Endothelial cell of umbilical vein (primary cell): ENCODE results near the gene FOXD4L1. TPM values are rescaled to one million over a fixed set of nuclear protein-coding genes. Genes with fewer than 3 reads are reported as not detected.
A peak's percentile ranks its signal among the peaks of the same experiment; 100 is the strongest.
"Not testable (repeated sequence)": the region's sequence is repeated elsewhere in the genome, so short reads cannot be mapped to it uniquely, and the experiment has no call there.

Experiments
- BruUV-seq: library from RNA; stranded (reverse); fragments of 400-500 nt; replicated peaks from 2 replicates; lab custom pipeline; 2021; lab: Mats Ljungman, UMichigan
- CTCF ChIA-PET: fragments of 300-600, 350-600 bp; sonication (Branson Sonifier 250); formaldehyde crosslinking; loops from one replicate; lab custom pipeline; 2021; ENCODE audit warnings: antibody characterized with exemption, inconsistent platforms; lab: Charles Lee
- POLR2A ChIA-PET: fragments of 300-600, 350-600 bp; sonication (Branson Sonifier 250); formaldehyde crosslinking; loops from one replicate; lab custom pipeline; 2021; ENCODE audit warnings: antibody characterized with exemption, inconsistent platforms; lab: Charles Lee
- DNase-seq: peaks from one replicate; pipeline ENCODE4 v3.0.0-alpha.2; 2011; ENCODE audit warnings: low read depth, low spot score
- FAIRE-seq: peaks from 2 replicates; lab custom pipeline; 2011; peaks lifted over from hg19 to GRCh38; lab: Jason Lieb, UNC
- H2AFZ ChIP-seq: 2 replicates; pipeline ENCODE4 v1.6.0; 2012; ENCODE audit warnings: low read depth, low read length, control low read depth, inconsistent platforms
- H3K27ac ChIP-seq: 2 replicates; pipeline ENCODE4 v1.5.1; 2011; ENCODE audit warnings: low read depth, mild to moderate bottlenecking, control low read depth, low read length, moderate library complexity; ENCODE audit not compliant: insufficient read depth
- H3K27me3 ChIP-seq, 2 experiments: 2 replicates each; pipeline versions ENCODE4 v1.6.0 to v1.6.1; 2011; ENCODE audit warnings: low read length in 2 of 2, mixed read lengths in 1 of 2; ENCODE audit not compliant: control insufficient read depth in 2 of 2, insufficient read depth in 2 of 2
- H3K36me3 ChIP-seq, 2 experiments: 2 replicates in 1 of 2; 3 replicates in 1 of 2; pipeline ENCODE4 v1.5.1; 2011; ENCODE audit warnings: low read length in 2 of 2, mild to moderate bottlenecking in 1 of 2, moderate library complexity in 1 of 2; ENCODE audit not compliant: control insufficient read depth in 2 of 2, insufficient read depth in 2 of 2; ENCODE audit errors: extremely low read depth in 1 of 2
- H3K4me1 ChIP-seq: 3 replicates; pipeline ENCODE4 v1.5.1; 2011; ENCODE audit warnings: mild to moderate bottlenecking, low read length; ENCODE audit not compliant: control insufficient read depth, insufficient read depth; ENCODE audit errors: extremely low read depth
- H3K4me2 ChIP-seq: 2 replicates; pipeline ENCODE4 v1.6.1; 2011; ENCODE audit warnings: low read length, control low read depth, mixed read lengths; ENCODE audit not compliant: insufficient read depth
- H3K4me3 ChIP-seq, 3 experiments: fragments of 200-600 bp in 1 of 3; sonication (generic), shearing (Covaris generic) in 1 of 3; replicated peaks in 1 of 3; 2 replicates each; pipeline ENCODE4 v1.5.1; 2011 to 2016; ENCODE audit warnings: control low read depth in 3 of 3, low read length in 3 of 3, mild to moderate bottlenecking in 2 of 3, inconsistent platforms in 1 of 3, low read depth in 1 of 3, moderate library complexity in 1 of 3; ENCODE audit not compliant: insufficient read depth in 1 of 3
- H3K79me2 ChIP-seq: 2 replicates; pipeline ENCODE4 v1.6.0; 2012; ENCODE audit warnings: low read length, inconsistent platforms; ENCODE audit not compliant: control insufficient read depth, insufficient read depth
- H3K9ac ChIP-seq: replicated peaks from 2 replicates; pipeline ENCODE3; 2011; ENCODE audit warnings: low read length, control low read depth; ENCODE audit not compliant: insufficient read depth; ENCODE audit errors: extremely low read depth
- H3K9me1 ChIP-seq: replicated peaks from 3 replicates; pipeline ENCODE4 v1.6.0; 2011; ENCODE audit warnings: mild to moderate bottlenecking, low read length; ENCODE audit not compliant: control insufficient read depth, insufficient read depth; ENCODE audit errors: extremely low read depth
- H3K9me3 ChIP-seq: replicated peaks from 2 replicates; pipeline ENCODE4 v1.5.1; 2012; ENCODE audit warnings: low read length, inconsistent platforms; ENCODE audit not compliant: control insufficient read depth, insufficient read depth
- H4K20me1 ChIP-seq: replicated peaks from 2 replicates; pipeline ENCODE3; 2011; ENCODE audit warnings: mild to moderate bottlenecking, low read length; ENCODE audit not compliant: control insufficient read depth, insufficient read depth; ENCODE audit errors: extremely low read depth
- EZH2 ChIP-seq: IDR thresholded peaks from 2 replicates; pipeline ENCODE4 v1.6.1; 2012; ENCODE audit warnings: borderline replicate concordance, low read depth, mild to moderate bottlenecking, moderate library complexity, low read length, inconsistent platforms; ENCODE audit not compliant: severe bottlenecking
- dilution Hi-C: fragments of 300-500 bp; cut with MboI; formaldehyde crosslinking; loops from one replicate; pipeline ENCODE4 v1.15.0; 2019; ENCODE audit warnings: low sequenced_read_pairs; ENCODE audit not compliant: extremely low pct_ligation_motif_present
- intact Hi-C: fragments of 100-400 bp; cut with micrococcal nuclease; formaldehyde crosslinking; loops from one replicate; pipeline ENCODE4 v1.10.0; 2022
- polyA plus RNA-seq, 4 experiments: library from polyadenylated mRNA; depleted of rRNA in 3 of 4; stranded (reverse) in 3 of 4; unstranded in 1 of 4; fragments of >200 nt; gene quantifications; 2 replicates each; pipeline versions ENCODE4 v1.2.1 to v1.2.3, GENCODE V29; 2011 to 2012; ENCODE audit warnings: missing spikeins in 1 of 4
- total RNA-seq: library from RNA; stranded (reverse); gene quantifications from 2 replicates; pipeline ENCODE4 v1.2.3, GENCODE V29; 2021

FOXD4L1 gene
- total and polyA plus RNA-seq, 2 donors (not counting 3 experiments of a cell fraction or from before 2014, with no cell fraction given), result 0.04 TPM; not detected in 1

GRCh38 chr2:113500723-113501038 lies 2.2 kb downstream of the FOXD4L1 start:
- H3K9me1 ChIP-seq, H3K9me3 ChIP-seq, dilution Hi-C loops, H3K4me2 ChIP-seq, H3K27ac ChIP-seq, BruUV-seq, DNase-seq, H3K4me1 ChIP-seq, intact Hi-C loops, H3K36me3 ChIP-seq, H3K79me2 ChIP-seq, FAIRE-seq, H3K9ac ChIP-seq, CTCF ChIA-PET, H3K4me3 ChIP-seq, POLR2A ChIA-PET, H4K20me1 ChIP-seq, H2AFZ ChIP-seq: not testable (repeated sequence)
- peaks cover 18 to 32% of the 10 kb centered on the region in 2 experiments for H3K27me3 ChIP-seq
- peak; percentile 70 for TF ChIP-seq EZH2

- H3K9me3 ChIP-seq, BruUV-seq, intact Hi-C loops, H3K27ac ChIP-seq, H3K9me1 ChIP-seq, H2AFZ ChIP-seq, H3K9ac ChIP-seq, FAIRE-seq, H3K4me1 ChIP-seq, H3K4me2 ChIP-seq, POLR2A ChIA-PET, dilution Hi-C loops, CTCF ChIA-PET, H3K79me2 ChIP-seq, H3K36me3 ChIP-seq, H4K20me1 ChIP-seq: not testable (repeated sequence)
- Histone ChIP-seq H3K4me3 (peak overlapping the region in 1 of 3 experiments; percentile 12), H3K27me3 (peaks cover 20 to 34% of the 10 kb centered on the region in 2 experiments)
- peak; percentile 2 for DNase-seq
- TF ChIP-seq EZH2, result peak; percentile 26
These were observed 4.0 kb downstream of the FOXD4L1 start for GRCh38 chr2:113502216-113503093.
